SH-SY5Y (cell line): ENCODE results near the gene SEPTIN2.

Experiments used
- GATA2 ChIP-seq: IDR thresholded peaks from 2 replicates; pipeline ENCODE4 v1.6.1; 2011; ENCODE audit warnings: mild to moderate bottlenecking, low read depth, low read length
- GATA3 ChIP-seq: IDR thresholded peaks from 2 replicates; pipeline ENCODE4 v1.6.1; 2011; ENCODE audit warnings: low read depth, mild to moderate bottlenecking, low read length, moderate library complexity

- TF ChIP-seq GATA2 (no peak), GATA3 (no peak)
These were observed 8.1 kb downstream of the SEPTIN2 start for GRCh38 chr2:241323778-241324177.
